Measurements from ENCODE around the gene PRR3. TPM values are rescaled to one million over a fixed set of nuclear protein-coding genes. Genes with fewer than 3 reads are reported as not detected.

Gene PRR3
- total and polyA plus RNA-seq, 9 of the 15 experiments (the other 6 are each of a cell fraction or from before 2014, with no cell fraction given), result 23.5 to 59.6 (median 28.8) TPM

DNA sequence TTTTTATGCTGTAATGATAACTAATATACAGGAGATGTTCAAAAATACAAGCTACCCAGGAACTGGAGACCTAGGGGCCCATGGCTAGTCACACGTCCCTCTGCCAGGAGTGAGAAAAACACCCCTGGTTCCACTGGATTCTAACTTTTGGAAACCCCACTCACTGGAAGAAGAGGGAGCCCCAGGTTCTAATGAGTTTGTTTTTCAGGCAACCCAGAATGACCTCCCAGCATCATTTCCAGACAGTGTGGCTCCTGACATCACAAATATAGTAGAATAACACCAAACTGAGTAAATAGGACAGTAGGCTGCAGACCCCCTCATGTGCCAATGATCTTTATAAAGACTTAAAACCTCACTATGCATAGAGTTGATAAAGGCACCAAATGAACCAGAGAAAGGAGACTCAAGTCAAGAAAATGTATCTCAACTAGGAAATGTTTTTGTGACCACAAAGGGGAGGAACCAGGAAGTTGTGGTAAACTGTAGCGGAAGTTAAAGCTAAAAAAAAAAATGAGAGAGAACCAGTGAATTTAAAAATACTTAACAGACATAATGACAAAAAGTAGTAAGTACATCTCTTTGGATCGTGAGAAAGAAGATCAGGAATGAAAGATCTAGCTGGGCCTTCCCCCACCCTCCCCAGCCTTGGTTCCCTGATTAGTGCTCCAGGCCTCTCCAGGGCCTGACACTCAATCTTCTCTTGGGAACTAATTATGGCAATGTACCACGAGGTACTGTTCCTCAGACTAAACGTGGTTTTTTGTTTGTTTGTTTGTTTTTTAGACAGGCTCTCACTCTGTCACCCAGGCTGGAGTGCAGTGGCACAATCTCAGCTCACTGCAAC is 48.0 kb upstream of the PRR3 start (continued):
- TF ChIP-seq ATF1 (CRISPR knock-in tag; IDR thresholded peaks at IDR 0.05), result no peak
- TF ChIP-seq ATF1 (tag; IDR thresholded peaks at IDR 0.05), result 0 out of 2 replicates have a peak, but pooled peaks have one; percentile 11
- no peak for TF ChIP-seq ZNF586 (CRISPR knock-in tag; conservative IDR thresholded peaks at IDR 0.05)
- no peak for TF ChIP-seq ILF3 (IDR thresholded peaks at IDR 0.05; ENCODE audit: borderline replicate concordance)
- no peak for TF ChIP-seq FOXA3 (CRISPR knock-in tag; conservative IDR thresholded peaks at IDR 0.05 in 1 of 2, IDR thresholded peaks at IDR 0.05 in 1 of 2)
- no peak for TF ChIP-seq RBM34 (IDR thresholded peaks at IDR 0.05; ENCODE audit: borderline replicate concordance, insufficient read depth, low read length)
- peak; percentile 24; the same call in 1 of the 2 replicates for TF ChIP-seq ZFX (CRISPR knock-in tag; IDR thresholded peaks at IDR 0.05)
- no peak for TF ChIP-seq ADNP (tag; IDR thresholded peaks at IDR 0.05)
- TF ChIP-seq ZBTB1 (CRISPR knock-in tag; IDR thresholded peaks at IDR 0.05; ENCODE audit: borderline replicate concordance, low read depth), result no peak
- TF ChIP-seq JUN (IDR thresholded peaks at IDR 0.05; ENCODE audit: borderline replicate concordance, low read depth, low read length), result no peak
- no peak for TF ChIP-seq JUN (CRISPR knock-in tag; IDR thresholded peaks at IDR 0.05; ENCODE audit: borderline replicate concordance)
- TF ChIP-seq ESRRA (IDR thresholded peaks at IDR 0.05; ENCODE audit: borderline replicate concordance, low read depth), result peak; percentile 87; the same call in 1 of the 2 replicates
- TF ChIP-seq RFX1 (IDR thresholded peaks at IDR 0.05), result no peak
- TF ChIP-seq TGIF2 (CRISPR knock-in tag; IDR thresholded peaks at IDR 0.05), result no peak
- TF ChIP-seq EZH2 (IDR thresholded peaks at IDR 0.05; ENCODE audit: borderline replicate concordance, low read depth, low read length), result no peak
- TF ChIP-seq RCOR1 (IDR thresholded peaks at IDR 0.05; ENCODE audit: borderline replicate concordance in 1 of 2, low read depth in 2 of 2, low read length in 2 of 2), result peak in 1 of 2 experiments; percentile 34; a peak in 1 of 4 replicates
- 0 out of 2 replicates have a peak, but pooled peaks have one; percentile 27 for TF ChIP-seq NR4A1 (CRISPR knock-in tag; IDR thresholded peaks at IDR 0.05)
- no peak for TF ChIP-seq NR4A1 (tag; IDR thresholded peaks at IDR 0.05)
- 0 out of 2 replicates have a peak, but pooled peaks have one; percentile 44 for TF ChIP-seq DDX20 (tag; IDR thresholded peaks at IDR 0.05; ENCODE audit: low read depth)
- TF ChIP-seq BCOR (IDR thresholded peaks at IDR 0.05), result 0 out of 2 replicates have a peak, but pooled peaks have one; percentile 18
- TF ChIP-seq RBM17 (IDR thresholded peaks at IDR 0.05; ENCODE audit: borderline replicate concordance, low read depth, low read length), result no peak
- no peak for TF ChIP-seq LCOR (CRISPR knock-in tag; IDR thresholded peaks at IDR 0.05)
- no peak for TF ChIP-seq SP2 (IDR thresholded peaks at IDR 0.05; ENCODE audit: extremely low read depth, low read depth, low read length, poor library complexity, severe bottlenecking)
- TF ChIP-seq MIER1 (IDR thresholded peaks at IDR 0.05; ENCODE audit: low read depth), result no peak
- no peak for TF ChIP-seq GTF2F1 (IDR thresholded peaks at IDR 0.05; ENCODE audit: low read depth, low read length)
- TF ChIP-seq CBX3 (IDR thresholded peaks at IDR 0.05; ENCODE audit: borderline replicate concordance in 1 of 2, low read length in 2 of 2), result peak in 1 of 2 experiments; percentile 24; a peak in 1 of 3 replicates
- TF ChIP-seq SMAD2 (IDR thresholded peaks at IDR 0.05; ENCODE audit: low read depth, low read length), result no peak
- no peak for TF ChIP-seq RBM25 (IDR thresholded peaks at IDR 0.05; ENCODE audit: low read depth, low read length, severe bottlenecking)
- no peak for TF ChIP-seq NFRKB (IDR thresholded peaks at IDR 0.05; ENCODE audit: low read depth)
- TF ChIP-seq CXXC5 (CRISPR knock-in tag; IDR thresholded peaks at IDR 0.05), result 0 out of 2 replicates have a peak, but pooled peaks have one; percentile 22
- no peak for TF ChIP-seq TFAM (CRISPR knock-in tag; conservative IDR thresholded peaks at IDR 0.05)
- TF ChIP-seq RBM22 (IDR thresholded peaks at IDR 0.05; ENCODE audit: low read depth, low read length, poor library complexity, severe bottlenecking), result no peak
